HG03139 (cell line): Measurements from ENCODE around the gene PON1.

ENCODE experiments used
- ATAC-seq: cut with Tn5 transposase; IDR thresholded peaks from one replicate; pipeline ENCODE4 v1.9.1; 2021; ENCODE audit not compliant: unreplicated experiment

Gene PON1

GRCh38 chr7:95261895-95262415, 62.4 kb downstream of the PON1 start:
- no peak for ATAC-seq

DNA sequence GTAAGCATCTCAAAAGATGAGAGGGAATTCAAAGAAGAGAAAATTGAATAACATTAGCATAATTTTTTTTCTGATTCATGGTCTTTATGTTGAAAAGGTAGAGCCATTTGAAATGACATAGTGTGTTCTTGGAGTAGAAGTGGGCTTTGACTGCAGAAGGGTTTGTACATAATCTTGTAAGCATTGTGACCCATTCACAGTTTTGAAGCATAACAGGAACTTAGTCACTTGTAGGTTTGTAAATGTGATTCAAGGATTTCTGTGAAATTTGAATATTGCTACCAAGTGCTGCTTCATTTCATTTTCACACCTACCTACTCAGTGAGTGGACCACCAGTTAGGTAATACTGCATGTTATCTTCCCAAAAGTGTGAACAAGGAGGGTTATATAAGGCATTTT, 68.6 kb downstream of the PON1 start:
- no peak for ATAC-seq

DNA sequence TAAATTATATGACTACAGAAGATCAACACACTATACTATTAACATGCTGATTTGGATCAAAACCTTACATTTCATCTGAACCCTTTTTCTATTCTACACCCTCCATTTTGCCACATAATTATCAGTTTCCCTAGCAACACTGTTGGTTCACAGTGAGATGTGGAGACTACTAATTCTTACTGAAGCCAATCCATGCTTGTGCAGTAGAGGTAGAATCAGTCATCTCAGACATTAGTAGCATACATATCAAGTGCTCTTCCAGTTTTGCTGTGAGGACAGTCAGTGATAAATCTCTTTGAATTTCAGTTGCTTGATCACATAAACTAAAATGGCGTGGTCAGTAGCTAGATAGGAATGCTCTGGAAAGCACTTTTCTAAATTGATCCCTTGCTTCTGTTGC, 70.3 kb downstream of the PON1 start:
- no peak for ATAC-seq

GRCh38 chr7:95251966-95252365, 72.4 kb downstream of the PON1 start:
- no peak for ATAC-seq

- no peak for ATAC-seq
Measured at GRCh38 chr7:95250571-95250970, 73.8 kb downstream of the PON1 start.
